MM.1S (cell line): Measurements from ENCODE around the gene PCDH18.
"Not testable (repeated sequence)": the region's sequence is repeated elsewhere in the genome, so short reads cannot be mapped to it uniquely, and the experiment has no call there.

Source experiments
- DNase-seq: peaks from one replicate; pipeline ENCODE4 v3.0.0-alpha.2; 2015
- H2AFZ ChIP-seq: fragments of 300-600 bp; sonication (generic); 2 replicates; pipeline ENCODE4 v1.6.0; 2016; ENCODE audit warnings: antibody characterized with exemption, low read length
- H3F3A ChIP-seq: fragments of 300-600 bp; sonication (generic); 2 replicates; pipeline ENCODE4 v1.6.1; 2016; ENCODE audit warnings: mild to moderate bottlenecking, antibody characterized with exemption, low read length, moderate library complexity, mixed read lengths; ENCODE audit not compliant: insufficient read depth
- H3K27ac ChIP-seq: fragments of 300-600 bp; sonication (generic); 2 replicates; pipeline ENCODE4 v1.5.1; 2016; ENCODE audit warnings: mild to moderate bottlenecking, low read length
- H3K27me3 ChIP-seq: fragments of 300-600 bp; sonication (generic); replicated peaks from 2 replicates; pipeline ENCODE4 v1.6.0; 2016; ENCODE audit warnings: low read length; ENCODE audit not compliant: insufficient read depth
- H3K36me3 ChIP-seq: fragments of 300-600 bp; sonication (generic); replicated peaks from 2 replicates; pipeline ENCODE4 v1.6.1; 2016; ENCODE audit warnings: mild to moderate bottlenecking, low read length, mixed read lengths; ENCODE audit not compliant: insufficient read depth
- H3K4me1 ChIP-seq: fragments of 300-600 bp; sonication (generic); 2 replicates; pipeline ENCODE4 v1.6.1; 2016; ENCODE audit warnings: low read length, mixed read lengths
- H3K4me2 ChIP-seq: fragments of 300-600 bp; sonication (generic); 2 replicates; pipeline ENCODE4 v1.6.0; 2016; ENCODE audit warnings: low read depth, low read length
- H3K4me3 ChIP-seq: fragments of 300-600 bp; sonication (generic); 2 replicates; pipeline ENCODE4 v1.5.1; 2016; ENCODE audit warnings: low read length, mixed read lengths
- H3K79me2 ChIP-seq: fragments of 300-600 bp; sonication (generic); 2 replicates; pipeline ENCODE4 v1.6.1; 2016; ENCODE audit warnings: mixed run types, low read length, mixed read lengths
- H3K9ac ChIP-seq: fragments of 300-600 bp; sonication (generic); 2 replicates; pipeline ENCODE4 v1.6.1; 2016; ENCODE audit warnings: low read length, mixed read lengths
- H3K9me2 ChIP-seq: fragments of 300-600 bp; sonication (generic); replicated peaks from 2 replicates; pipeline ENCODE4 v1.6.1; 2016; ENCODE audit warnings: mild to moderate bottlenecking, low read length, mixed read lengths; ENCODE audit not compliant: insufficient read depth
- H3K9me3 ChIP-seq: fragments of 300-600 bp; sonication (generic); replicated peaks from 2 replicates; pipeline ENCODE4 v1.6.1; 2016; ENCODE audit warnings: mild to moderate bottlenecking, low read length, mixed read lengths; ENCODE audit not compliant: insufficient read depth
- H4K20me1 ChIP-seq: fragments of 300-600 bp; sonication (generic); 2 replicates; pipeline ENCODE4 v1.6.1; 2016; ENCODE audit warnings: mild to moderate bottlenecking, low read length, moderate library complexity, mixed read lengths; ENCODE audit not compliant: insufficient read depth
- EZH2 ChIP-seq: fragments of 300-600 bp; sonication (generic); optimal IDR thresholded peaks from 2 replicates; pipeline ENCODE3; 2017; ENCODE audit warnings: low read depth, mild to moderate bottlenecking, antibody characterized with exemption, low read length, mixed read lengths
- EZH2phosphoT487 ChIP-seq: fragments of 300-600 bp; sonication (generic); IDR thresholded peaks from 2 replicates; pipeline ENCODE4 v1.6.1; 2018; ENCODE audit warnings: antibody characterized with exemption, low read length
- TF ChIP-seq, protein P1 (sequence below): fragments of 300-600 bp; sonication (generic); IDR thresholded peaks from 2 replicates; pipeline ENCODE4 v1.5.1; 2016; ENCODE audit warnings: antibody characterized with exemption, low read length, mixed read lengths

PCDH18 gene

DNA sequence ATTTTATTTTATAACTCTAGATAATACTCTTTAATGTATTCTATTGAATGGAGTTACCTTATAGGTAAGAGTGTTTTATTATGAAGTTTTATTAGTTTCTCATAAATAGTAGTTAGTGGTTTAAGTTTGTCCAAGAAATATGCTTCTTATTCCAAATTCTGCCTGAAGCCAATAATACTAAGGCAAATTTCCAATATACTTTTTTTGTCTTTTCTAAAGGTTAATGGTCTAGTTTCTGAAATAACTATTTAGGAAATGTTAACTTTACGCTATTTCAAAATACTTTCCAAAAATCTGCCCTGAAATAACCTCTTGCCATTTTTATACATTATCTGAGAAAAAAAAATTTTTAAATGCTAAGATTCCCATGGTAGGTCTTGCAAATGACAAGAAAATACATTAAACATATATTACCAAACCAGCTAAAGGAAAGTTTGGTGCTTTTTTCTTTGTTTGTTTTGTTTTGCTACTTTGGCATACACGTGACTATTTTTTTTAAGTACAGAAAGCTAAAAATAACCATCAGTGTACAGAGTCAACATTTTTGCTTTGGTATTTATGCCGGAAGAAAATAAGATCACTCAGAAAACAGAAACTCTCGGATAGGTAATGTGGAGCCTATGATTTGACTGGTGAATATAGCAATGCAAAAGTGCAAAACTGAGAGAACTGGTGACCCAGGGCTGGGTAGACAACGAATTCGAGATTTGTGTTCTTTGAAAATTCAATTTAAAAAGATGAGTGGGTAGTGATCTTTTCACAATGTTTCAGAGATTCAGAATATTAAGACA, 29.8 kb downstream of the PCDH18 start:
- peak overlapping the region; percentile 6; the same call in 1 of the 2 replicates for H2AFZ ChIP-seq
- H3K79me2 ChIP-seq: no peaks in the 10 kb centered on the region
- peak; percentile 68 for DNase-seq
- peaks cover 9% of the 10 kb centered on the region; the same call in 1 of the 2 replicates for H3K4me1 ChIP-seq
- peak overlapping the region; percentile 28; the same call in 1 of the 2 replicates for H3K27ac ChIP-seq
- H3K27me3 ChIP-seq: no peaks in the 10 kb centered on the region
- H3K4me3 ChIP-seq: no peak overlapping the region; the same call in 1 of the 2 replicates
- H3K9me3 ChIP-seq: no peaks in the 10 kb centered on the region
- H4K20me1 ChIP-seq: no peaks in the 10 kb centered on the region
- H3K9ac ChIP-seq: no peak overlapping the region
- H3K36me3 ChIP-seq: no peaks in the 10 kb centered on the region
- H3K4me2 ChIP-seq: peak overlapping the region; percentile 46
- no peaks in the 10 kb centered on the region for H3F3A ChIP-seq
- H3K9me2 ChIP-seq: no peaks in the 10 kb centered on the region
- TF ChIP-seq, protein P1, sequence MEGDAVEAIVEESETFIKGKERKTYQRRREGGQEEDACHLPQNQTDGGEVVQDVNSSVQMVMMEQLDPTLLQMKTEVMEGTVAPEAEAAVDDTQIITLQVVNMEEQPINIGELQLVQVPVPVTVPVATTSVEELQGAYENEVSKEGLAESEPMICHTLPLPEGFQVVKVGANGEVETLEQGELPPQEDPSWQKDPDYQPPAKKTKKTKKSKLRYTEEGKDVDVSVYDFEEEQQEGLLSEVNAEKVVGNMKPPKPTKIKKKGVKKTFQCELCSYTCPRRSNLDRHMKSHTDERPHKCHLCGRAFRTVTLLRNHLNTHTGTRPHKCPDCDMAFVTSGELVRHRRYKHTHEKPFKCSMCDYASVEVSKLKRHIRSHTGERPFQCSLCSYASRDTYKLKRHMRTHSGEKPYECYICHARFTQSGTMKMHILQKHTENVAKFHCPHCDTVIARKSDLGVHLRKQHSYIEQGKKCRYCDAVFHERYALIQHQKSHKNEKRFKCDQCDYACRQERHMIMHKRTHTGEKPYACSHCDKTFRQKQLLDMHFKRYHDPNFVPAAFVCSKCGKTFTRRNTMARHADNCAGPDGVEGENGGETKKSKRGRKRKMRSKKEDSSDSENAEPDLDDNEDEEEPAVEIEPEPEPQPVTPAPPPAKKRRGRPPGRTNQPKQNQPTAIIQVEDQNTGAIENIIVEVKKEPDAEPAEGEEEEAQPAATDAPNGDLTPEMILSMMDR: no peak
- TF ChIP-seq EZH2phosphoT487 (no peak), EZH2 (no peak)

DNA sequence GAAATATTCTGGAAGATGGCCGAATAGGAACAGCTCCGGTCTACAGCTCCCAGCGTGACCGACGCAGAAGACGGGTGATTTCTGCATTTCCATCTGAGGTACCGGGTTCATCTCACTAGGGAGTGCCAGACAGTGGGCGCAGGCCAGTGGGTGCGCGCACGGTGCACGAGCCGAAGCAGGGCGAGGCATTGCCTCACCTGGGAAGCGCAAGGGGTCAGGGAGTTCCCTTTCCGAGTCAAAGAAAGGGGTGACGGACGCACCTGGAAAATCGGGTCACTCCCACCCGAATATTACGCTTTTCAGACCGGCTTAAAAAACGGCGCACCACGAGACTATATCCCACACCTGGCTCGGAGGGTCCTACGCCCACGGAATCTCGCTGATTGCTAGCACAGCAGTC, 36.0 kb downstream of the PCDH18 start:
- not testable (repeated sequence) for H3K79me2 ChIP-seq, H3K4me2 ChIP-seq, H2AFZ ChIP-seq, H3K36me3 ChIP-seq, H3K27me3 ChIP-seq, H3K27ac ChIP-seq, H3F3A ChIP-seq, H3K4me1 ChIP-seq, H4K20me1 ChIP-seq, H3K9me2 ChIP-seq, DNase-seq, H3K9ac ChIP-seq, H3K4me3 ChIP-seq, H3K9me3 ChIP-seq

DNA sequence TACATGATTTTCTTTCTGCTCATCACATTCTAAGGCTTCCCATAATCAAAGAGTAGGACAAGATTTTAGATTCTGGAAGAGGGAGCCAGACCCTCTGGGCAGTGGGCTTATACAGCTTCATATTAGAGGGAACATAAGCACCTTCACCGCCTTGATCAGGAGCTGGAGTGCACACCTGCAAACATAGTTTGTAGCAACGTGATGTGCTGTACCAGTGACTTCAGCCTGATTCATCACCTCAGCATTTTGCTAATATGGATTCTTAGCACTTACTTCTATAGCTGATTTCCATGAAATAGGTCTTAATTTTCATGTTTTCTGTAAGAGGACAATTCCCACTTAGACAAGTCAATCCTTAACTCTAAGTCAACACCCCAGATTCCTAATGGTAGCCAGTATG, 36.7 kb downstream of the PCDH18 start:
- no peak overlapping the region for H2AFZ ChIP-seq
- TF ChIP-seq EZH2: no peak
- TF ChIP-seq, protein P1: no peak
- TF ChIP-seq EZH2phosphoT487: no peak
- H3F3A ChIP-seq: no peaks in the 10 kb centered on the region
- H3K4me2 ChIP-seq: no peak overlapping the region
- no peaks in the 10 kb centered on the region for H3K36me3 ChIP-seq
- H3K27ac ChIP-seq: no peak overlapping the region
- no peaks in the 10 kb centered on the region for H4K20me1 ChIP-seq
- H3K27me3 ChIP-seq: no peaks in the 10 kb centered on the region
- H3K9ac ChIP-seq: no peak overlapping the region
- no peaks in the 10 kb centered on the region for H3K4me1 ChIP-seq
- no peaks in the 10 kb centered on the region for H3K9me2 ChIP-seq
- no peak for DNase-seq
- H3K9me3 ChIP-seq: no peaks in the 10 kb centered on the region
- H3K79me2 ChIP-seq: no peaks in the 10 kb centered on the region
- no peak overlapping the region for H3K4me3 ChIP-seq

DNA sequence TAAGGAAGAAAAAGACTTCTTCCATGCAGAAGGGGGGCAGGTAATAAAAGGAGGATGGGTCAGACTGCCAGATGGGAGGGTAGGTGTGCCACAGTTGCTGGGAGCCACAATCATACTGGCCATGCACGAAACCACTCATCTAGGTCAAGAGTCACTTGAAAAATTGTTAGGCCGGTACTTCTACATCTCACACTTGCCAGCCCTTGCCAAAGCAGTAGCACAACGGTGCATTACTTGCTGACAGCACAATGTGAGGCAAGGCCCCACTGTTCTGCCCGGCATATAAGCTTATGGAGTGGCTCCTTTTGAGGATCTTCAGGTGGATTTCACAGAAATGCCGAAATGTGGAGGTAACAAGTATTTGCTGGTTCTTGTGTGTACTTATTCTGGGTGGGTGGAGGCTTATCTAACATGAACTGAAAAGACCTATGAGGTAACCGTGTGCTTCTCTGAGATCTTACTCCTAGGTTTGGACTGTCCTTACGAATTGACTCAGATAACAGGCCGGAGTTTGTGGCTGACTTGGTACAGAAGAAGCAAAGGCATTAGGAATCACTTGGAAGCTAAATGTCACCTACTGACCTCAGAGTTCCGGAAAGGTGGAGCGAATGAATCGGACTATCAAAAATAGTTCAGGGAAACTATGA, 48.9 kb downstream of the PCDH18 start:
- not testable (repeated sequence) for H3K27me3 ChIP-seq, H3K4me3 ChIP-seq, H3K4me1 ChIP-seq, H4K20me1 ChIP-seq, DNase-seq, H3K4me2 ChIP-seq, H3K9ac ChIP-seq, H2AFZ ChIP-seq, H3K79me2 ChIP-seq, H3K9me3 ChIP-seq, H3K36me3 ChIP-seq, H3K27ac ChIP-seq, H3F3A ChIP-seq, H3K9me2 ChIP-seq

DNA sequence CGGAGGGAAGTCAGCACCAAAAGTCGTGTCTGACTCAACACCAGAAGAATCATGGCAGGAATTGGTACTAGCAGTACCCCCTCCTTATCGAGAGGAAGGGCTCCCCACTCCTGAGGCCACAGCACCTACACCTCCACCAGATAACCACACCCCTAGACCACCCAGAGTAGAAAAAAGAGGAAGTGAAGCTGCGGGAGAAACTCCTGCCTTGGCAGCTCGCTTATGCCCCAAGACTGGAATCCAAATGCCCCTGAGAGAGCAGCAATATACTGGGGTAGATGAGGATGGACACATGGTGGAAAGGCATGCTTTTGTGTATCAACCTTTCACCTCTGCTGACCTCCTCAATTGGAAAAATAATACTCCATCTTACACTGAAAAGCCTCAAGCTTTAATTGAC, 52.6 kb downstream of the PCDH18 start:
- DNase-seq, H3K4me2 ChIP-seq, H3K36me3 ChIP-seq, H4K20me1 ChIP-seq, H2AFZ ChIP-seq, H3K4me3 ChIP-seq, H3K79me2 ChIP-seq, H3K27me3 ChIP-seq, H3K9ac ChIP-seq, H3K9me2 ChIP-seq, H3K9me3 ChIP-seq, H3F3A ChIP-seq, H3K27ac ChIP-seq, H3K4me1 ChIP-seq: not testable (repeated sequence)
